Measurements from ENCODE around the gene ZFP90.
A peak's percentile ranks its signal among the peaks of the same experiment; 100 is the strongest.

ZFP90 gene

GRCh38 chr16:68520649-68521086 is 18.4 kb upstream of the ZFP90 start:
- CTCF ChIA-PET, result interaction anchor here (0.6 to 4.6 kb wide), 39 partner anchors 9 to 782 kb away, joined by 3 to 47 read pairs (median 4); partner anchors contain the start of gene ZFP90
- POLR2A ChIA-PET, result interaction anchor here (1.3 kb wide), 1 partner anchor 9 kb away, joined by 4 read pairs; no protein-coding TSS in a partner anchor
- H3K27ac ChIP-seq (ENCODE audit: extremely low read depth, low read depth, low read length), result no peak overlapping the region
- no peaks in the 10 kb centered on the region for H3K36me3 ChIP-seq (ENCODE audit: control insufficient read depth in 2 of 2, insufficient read depth in 1 of 2, low read length in 2 of 2)
- H3K4me1 ChIP-seq (ENCODE audit: control insufficient read depth, insufficient read depth, low read length), result no peaks in the 10 kb centered on the region
- no peak overlapping the region; the same call in 1 of the 2 replicates for H3K4me3 ChIP-seq (ENCODE audit: low read depth, low read length)
- no peaks in the 10 kb centered on the region for H3K9me3 ChIP-seq (ENCODE audit: control insufficient read depth, insufficient read depth, low read depth, low read length)
- TF ChIP-seq KLF7 (tag by site-specific recombination; IDR thresholded peaks at IDR 0.05; ENCODE audit: borderline replicate concordance) (no peak), BCL11B (tag by site-specific recombination; IDR thresholded peaks at IDR 0.05; ENCODE audit: low read depth) (no peak), ZNF426 (tag by site-specific recombination; IDR thresholded peaks at IDR 0.05) (no peak), ZNF596 (tag by site-specific recombination; IDR thresholded peaks at IDR 0.05) (no peak), ATF2 (tag by site-specific recombination; IDR thresholded peaks at IDR 0.05; ENCODE audit: low read depth) (no peak), WT1 (tag by site-specific recombination; IDR thresholded peaks at IDR 0.05) (no peak), PRDM4 (tag by site-specific recombination; IDR thresholded peaks at IDR 0.05) (no peak), BCL11A (tag by site-specific recombination; IDR thresholded peaks at IDR 0.05; ENCODE audit: low read depth) (no peak), ZNF670 (tag by site-specific recombination; IDR thresholded peaks at IDR 0.05; ENCODE audit: low read depth) (no peak), KLF8 (tag by site-specific recombination; IDR thresholded peaks at IDR 0.05) (no peak), ZNF239 (tag by site-specific recombination; IDR thresholded peaks at IDR 0.05) (no peak), ZNF664 (tag by site-specific recombination; IDR thresholded peaks at IDR 0.05) (no peak), GLIS1 (tag by site-specific recombination; IDR thresholded peaks at IDR 0.05) (peak; percentile 20; the same call in 1 of the 2 replicates), ZBTB10 (tag by site-specific recombination; IDR thresholded peaks at IDR 0.05) (no peak), ZNF223 (tag by site-specific recombination; IDR thresholded peaks at IDR 0.05) (no peak), ZNF394 (tag by site-specific recombination; IDR thresholded peaks at IDR 0.05; ENCODE audit: borderline replicate concordance) (no peak), PATZ1 (tag by site-specific recombination; IDR thresholded peaks at IDR 0.05) (peak; percentile 74), ZBTB8A (tag by site-specific recombination; IDR thresholded peaks at IDR 0.05) (no peak), ZSCAN16 (tag by site-specific recombination; IDR thresholded peaks at IDR 0.05) (no peak), HOXC10 (CRISPR knock-in tag; IDR thresholded peaks at IDR 0.05) (no peak), AEBP2 (tag by site-specific recombination; IDR thresholded peaks at IDR 0.05; ENCODE audit: borderline replicate concordance) (no peak), ZSCAN4 (tag by site-specific recombination; IDR thresholded peaks at IDR 0.05) (no peak), ZNF248 (tag by site-specific recombination; IDR thresholded peaks at IDR 0.05) (no peak), OVOL3 (tag by site-specific recombination; IDR thresholded peaks at IDR 0.05) (no peak), ZNF561 (tag by site-specific recombination; IDR thresholded peaks at IDR 0.05; ENCODE audit: borderline replicate concordance) (no peak), ZNF585B (tag by site-specific recombination; IDR thresholded peaks at IDR 0.05) (no peak), SP2 (tag by site-specific recombination; IDR thresholded peaks at IDR 0.05) (no peak)

All from HEK293 (cell line).